Stimulated activated CD4-positive, alpha-beta T cell treated with anti-CD3 and anti-CD28 coated beads, TNF-alpha, amount 100 ng/mL, for 1 hour (primary cell): Measurements from ENCODE around the gene DLD.

Source experiments
- DNase-seq, 3 donors: peaks; one replicate each; pipeline ENCODE4 v3.0.0-alpha.2; 2020; ENCODE audit warnings: low read depth in 3 of 3, low spot score in 1 of 3

The DLD gene

GRCh38 chr7:107967420-107967819, 76.4 kb downstream of the DLD start:
- no peak for DNase-seq

GRCh38 chr7:107968449-107968848, 77.5 kb downstream of the DLD start:
- no peak for DNase-seq

DNA sequence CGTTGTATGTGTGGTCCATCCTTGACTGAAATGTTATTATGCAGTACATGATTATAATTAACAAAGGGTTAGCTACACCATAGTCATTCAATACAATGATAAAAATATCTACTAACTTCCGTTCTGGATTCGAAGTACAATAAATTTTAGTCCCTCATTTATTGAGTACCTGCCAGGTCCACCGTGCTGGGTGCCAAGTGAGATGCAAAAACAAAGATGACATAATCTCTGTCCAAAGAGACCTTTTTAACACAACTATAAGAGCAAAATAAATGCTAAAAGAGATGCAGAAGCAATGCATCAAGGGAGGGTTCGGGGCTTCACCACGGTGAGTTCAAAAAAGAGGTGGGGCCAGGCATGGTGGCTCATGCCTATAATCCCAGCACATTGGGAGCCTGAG, 78.9 kb downstream of the DLD start:
- no peak for DNase-seq
